ENCODE data around the gene SPTB.

- no peak for TF ChIP-seq YY1 (IDR thresholded peaks at IDR 0.05; ENCODE audit: insufficient read depth, insufficient read length)
- no peak for TF ChIP-seq ZNF274 (IDR thresholded peaks at IDR 0.05; ENCODE audit: low read depth, low read length)
Measured at GRCh38 chr14:64844272-64844671, 35.4 kb downstream of the SPTB start.

All from NT2/D1 (cell line).